GM23248 (cell line): ENCODE data around the gene LDLRAD4. TPM values are rescaled to one million over a fixed set of nuclear protein-coding genes. Genes with fewer than 3 reads are reported as not detected.

Source experiments
- DNase-seq: peaks from one replicate; pipeline ENCODE4 v3.0.0-alpha.2; 2015
- H2AFZ ChIP-seq: fragments of 200-600 bp; sonication (generic); 2 replicates; pipeline ENCODE4 v1.6.1; 2016; ENCODE audit warnings: antibody characterized with exemption
- H3F3A ChIP-seq: fragments of 200-600 bp; sonication (generic); 2 replicates; pipeline ENCODE4 v1.6.1; 2016; ENCODE audit warnings: mild to moderate bottlenecking, antibody characterized with exemption, mixed run types; ENCODE audit not compliant: insufficient read depth
- H3K27ac ChIP-seq: fragments of 200-600 bp; sonication (generic); 2 replicates; pipeline ENCODE4 v1.5.1; 2016; ENCODE audit warnings: mild to moderate bottlenecking
- H3K27me3 ChIP-seq: fragments of 200-600 bp; sonication (generic); replicated peaks from 2 replicates; pipeline ENCODE4 v1.6.1; 2016; ENCODE audit warnings: mild to moderate bottlenecking; ENCODE audit not compliant: insufficient read depth
- H3K36me3 ChIP-seq: fragments of 200-600 bp; sonication (generic); 2 replicates; pipeline ENCODE4 v1.6.1; 2016; ENCODE audit warnings: low read depth, mild to moderate bottlenecking
- H3K4me1 ChIP-seq: fragments of 200-600 bp; sonication (generic); 2 replicates; pipeline ENCODE4 v1.6.1; 2016; ENCODE audit warnings: mild to moderate bottlenecking; ENCODE audit not compliant: insufficient read depth
- H3K4me2 ChIP-seq: fragments of 200-600 bp; sonication (generic); one replicate; pipeline ENCODE4 v1.6.1; 2016; ENCODE audit warnings: mild to moderate bottlenecking; ENCODE audit not compliant: unreplicated experiment
- H3K4me3 ChIP-seq: fragments of 200-600 bp; sonication (generic); 2 replicates; pipeline ENCODE4 v1.5.1; 2016; ENCODE audit warnings: mild to moderate bottlenecking
- H3K79me2 ChIP-seq: fragments of 200-600 bp; sonication (generic); 2 replicates; pipeline ENCODE4 v1.6.1; 2016; ENCODE audit warnings: mild to moderate bottlenecking; ENCODE audit not compliant: insufficient read depth
- H3K9ac ChIP-seq: fragments of 200-600 bp; sonication (generic); 2 replicates; pipeline ENCODE4 v1.6.1; 2016; ENCODE audit warnings: mild to moderate bottlenecking
- H3K9me2 ChIP-seq: fragments of 200-600 bp; sonication (generic); 2 replicates; pipeline ENCODE4 v1.6.1; 2016; ENCODE audit warnings: mixed run types, mild to moderate bottlenecking, moderate library complexity; ENCODE audit not compliant: insufficient read depth
- H3K9me3 ChIP-seq: fragments of 200-600 bp; sonication (generic); one replicate; pipeline ENCODE4 v1.6.1; 2017; ENCODE audit warnings: low read depth
- H4K20me1 ChIP-seq: fragments of 200-600 bp; sonication (generic); 2 replicates; pipeline ENCODE4 v1.6.0; 2016; ENCODE audit not compliant: insufficient read depth
- EZH2 ChIP-seq: fragments of 200-600 bp; sonication (generic); IDR thresholded peaks from 2 replicates; pipeline ENCODE4 v1.6.1; 2018; ENCODE audit warnings: antibody characterized with exemption, mild to moderate bottlenecking; ENCODE audit not compliant: insufficient read depth, poor library complexity, severe bottlenecking
- EZH2phosphoT487 ChIP-seq: fragments of 200-600 bp; sonication (generic); IDR thresholded peaks from 2 replicates; pipeline ENCODE4 v1.6.1; 2018; ENCODE audit warnings: antibody characterized with exemption, moderate library complexity, mild to moderate bottlenecking, low read depth; ENCODE audit not compliant: insufficient read depth
- WGBS, 2 experiments: methylation state at CpG; one replicate each; pipeline ENCODE4 v1.1.6; 2015 to 2017; ENCODE audit warnings: low lambda C conversion rate in 2 of 2, low coverage in 1 of 2; ENCODE audit errors: missing lambda C conversion rate in 2 of 2; 5-methylcytosine and 5-hydroxymethylcytosine counted together
- in situ Hi-C: fragments of 300-500 bp; cut with MboI; formaldehyde crosslinking; loops from 2 replicates; pipeline ENCODE4 v1.15.0; 2020
- polyA plus RNA-seq: library from polyadenylated mRNA; unstranded; fragments of >200 nt; fragmentation: Nextera tagmentation; extraction: Ambion mirVana; gene quantifications from 2 replicates; pipeline ENCODE4 v1.2.1, GENCODE V29; 2016
- total RNA-seq: library from RNA; depleted of rRNA; stranded (reverse); fragments of >200 nt; shearing (Covaris generic); gene quantifications from 2 replicates; pipeline ENCODE4 v1.2.3, GENCODE V29; 2014

The LDLRAD4 gene
- total and polyA plus RNA-seq, 2 experiments from 2014 or later: not detected

DNA sequence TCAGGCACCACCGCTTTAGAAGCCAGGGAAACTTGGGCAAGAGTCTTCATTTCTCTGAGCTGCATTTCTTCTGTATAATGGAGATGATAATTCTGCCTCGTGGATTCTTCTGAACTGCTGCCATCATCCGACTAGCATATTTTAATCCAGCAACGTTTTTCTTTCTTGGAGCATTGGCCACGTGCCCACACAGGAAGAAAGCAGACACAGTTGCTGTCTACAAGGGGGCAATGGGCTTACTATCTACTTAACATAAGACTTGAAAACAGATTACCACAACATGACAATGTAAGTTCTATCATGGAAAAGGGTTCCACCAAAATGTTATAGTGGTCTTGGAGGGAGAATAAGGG lies 331.3 kb downstream of the LDLRAD4 start:
- in situ Hi-C loops: no loop called here
- Histone ChIP-seq H2AFZ (no peak overlapping the region), H3K4me3 (no peak overlapping the region), H3F3A (no peaks in the 10 kb centered on the region), H3K36me3 (no peaks in the 10 kb centered on the region), H3K4me2 (no peak overlapping the region), H3K9me3 (no peaks in the 10 kb centered on the region), H3K9ac (no peak overlapping the region), H3K4me1 (no peaks in the 10 kb centered on the region), H3K79me2 (no peaks in the 10 kb centered on the region), H3K27ac (no peak overlapping the region), H3K27me3 (peaks cover 41% of the 10 kb centered on the region), H4K20me1 (no peaks in the 10 kb centered on the region), H3K9me2 (no peaks in the 10 kb centered on the region)
- no peak for DNase-seq
- whole genome bisulfite sequencing, 2 experiments: 4 to 5% methylated on average over 5 of the region's 5 CpGs
- TF ChIP-seq EZH2 (no peak), EZH2phosphoT487 (no peak)

DNA sequence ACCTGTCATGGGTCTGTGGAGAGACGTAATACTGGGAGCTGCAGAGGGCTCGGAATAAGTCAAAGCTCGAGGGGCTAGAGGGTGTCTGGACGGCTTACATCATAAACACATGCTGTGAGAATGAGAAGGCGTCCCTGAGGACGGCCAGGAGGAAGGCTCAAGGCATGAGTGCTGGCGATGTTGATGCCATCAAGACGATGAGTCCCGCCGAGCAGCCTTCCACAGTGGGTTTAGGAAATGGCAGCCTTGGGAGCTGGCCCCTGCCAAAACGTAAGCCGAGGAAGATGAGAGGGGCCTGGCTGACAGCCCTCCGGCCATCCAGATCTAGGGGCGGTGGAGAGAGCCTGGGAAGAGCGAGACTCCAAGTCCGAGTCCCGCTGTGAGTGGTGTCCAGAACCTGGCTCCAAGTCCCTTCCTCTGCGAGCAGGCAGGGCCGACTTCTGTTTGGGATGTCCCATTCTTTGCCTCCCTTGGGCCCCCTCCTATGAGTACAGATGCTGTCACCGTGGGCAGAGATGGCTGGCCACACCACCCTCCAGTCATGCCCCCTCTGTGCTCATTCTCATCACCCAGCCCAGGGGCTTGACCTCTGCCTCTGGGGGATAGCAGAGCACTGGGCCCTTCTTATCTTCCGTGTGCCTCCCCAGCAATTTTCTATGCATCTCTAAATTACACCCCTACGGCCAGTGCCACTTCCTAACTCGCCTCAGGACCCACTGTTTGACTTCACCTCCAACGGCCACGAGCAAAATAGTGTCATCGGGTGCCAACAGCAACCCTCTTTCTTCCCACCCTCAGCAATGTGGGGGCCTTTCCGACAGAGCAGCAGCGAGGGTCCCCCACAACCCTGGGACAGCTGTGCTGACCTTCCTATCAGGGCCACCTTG lies 332.1 kb downstream of the LDLRAD4 start:
- H2AFZ ChIP-seq: no peak overlapping the region
- H3K4me3 ChIP-seq: no peak overlapping the region
- H3K4me1 ChIP-seq: no peaks in the 10 kb centered on the region
- no peaks in the 10 kb centered on the region for H4K20me1 ChIP-seq
- no peaks in the 10 kb centered on the region for H3K9me3 ChIP-seq
- in situ Hi-C loops: no loop called here
- TF ChIP-seq EZH2: no peak
- TF ChIP-seq EZH2phosphoT487: no peak
- no peaks in the 10 kb centered on the region for H3K36me3 ChIP-seq
- WGBS, 2 experiments: 64 to 70% methylated on average over 28 of the region's 28 CpGs
- H3K27ac ChIP-seq: no peak overlapping the region
- peaks cover 49% of the 10 kb centered on the region for H3K27me3 ChIP-seq
- H3K9me2 ChIP-seq: no peaks in the 10 kb centered on the region
- H3K79me2 ChIP-seq: no peaks in the 10 kb centered on the region
- no peak overlapping the region for H3K4me2 ChIP-seq
- no peaks in the 10 kb centered on the region for H3F3A ChIP-seq
- no peak overlapping the region for H3K9ac ChIP-seq
- no peak for DNase-seq

DNA sequence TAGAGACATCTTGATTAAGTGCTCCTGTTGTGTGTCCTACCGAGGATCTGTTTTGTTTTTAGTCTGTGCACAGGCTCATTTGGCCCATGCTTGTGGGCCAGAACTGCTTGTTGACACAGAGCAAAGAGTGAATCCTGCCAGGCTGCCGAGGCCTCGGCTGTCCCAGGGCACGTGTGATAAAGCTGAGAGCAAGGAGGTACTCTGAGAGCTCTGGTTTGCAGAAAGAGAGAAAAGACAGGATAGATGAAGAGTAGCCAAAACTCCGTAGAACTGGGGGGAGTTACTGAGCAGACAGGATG lies 332.7 kb downstream of the LDLRAD4 start:
- TF ChIP-seq EZH2phosphoT487 (no peak), EZH2 (no peak)
- DNase-seq: no peak
- Histone ChIP-seq H3K4me1 (no peaks in the 10 kb centered on the region), H3K4me2 (no peak overlapping the region), H3K9ac (no peak overlapping the region), H2AFZ (no peak overlapping the region), H3K27me3 (peaks cover 52% of the 10 kb centered on the region), H3K27ac (no peak overlapping the region), H3F3A (no peaks in the 10 kb centered on the region), H3K9me3 (no peaks in the 10 kb centered on the region), H3K79me2 (no peaks in the 10 kb centered on the region), H3K36me3 (no peaks in the 10 kb centered on the region), H3K9me2 (no peaks in the 10 kb centered on the region), H3K4me3 (no peak overlapping the region), H4K20me1 (no peaks in the 10 kb centered on the region)
- 16 to 23% methylated on average over 5 of the region's 5 CpGs for WGBS, 2 experiments
- in situ Hi-C loops: no loop called here

DNA sequence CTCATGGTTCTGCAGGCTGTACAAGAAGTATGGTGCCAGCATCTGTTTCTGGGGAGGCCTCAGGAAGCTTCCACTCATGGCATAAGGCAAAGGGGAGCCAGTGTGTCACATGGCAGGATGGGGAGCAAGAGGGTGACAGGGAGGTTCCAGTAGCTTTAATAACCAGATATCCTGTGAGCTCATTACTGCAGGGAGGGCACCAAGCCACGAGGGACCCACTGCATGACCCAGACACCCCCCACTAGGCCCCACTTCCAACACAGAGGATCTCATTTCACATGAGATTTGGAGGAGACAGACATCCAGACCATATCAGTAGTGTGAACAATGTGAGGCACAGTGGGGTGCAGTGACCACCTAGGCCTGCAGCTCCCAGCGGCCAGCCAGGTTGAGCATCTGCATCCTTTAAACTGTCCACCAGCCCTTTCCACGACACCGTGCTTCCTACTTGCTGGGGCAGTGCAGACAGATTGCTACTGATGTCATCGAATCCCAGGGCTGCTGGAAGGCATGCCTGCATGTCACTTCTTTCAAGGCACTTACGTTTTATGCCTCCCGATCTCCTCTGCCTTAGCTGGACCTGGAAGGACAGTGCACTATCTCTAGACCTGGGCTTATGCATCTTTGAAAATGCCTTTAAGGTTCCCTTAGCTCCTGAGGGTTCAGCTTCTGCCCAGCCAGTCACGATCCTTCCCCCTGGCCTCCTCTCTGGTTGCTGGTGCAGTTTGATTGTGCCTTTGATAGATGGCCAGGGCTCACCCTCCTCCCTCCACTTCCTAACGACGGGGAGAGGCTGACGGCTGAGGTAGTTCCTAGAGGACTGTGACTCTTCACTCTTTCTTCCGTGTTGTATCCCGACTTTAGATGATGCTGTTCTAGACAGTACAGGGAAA lies 333.5 kb downstream of the LDLRAD4 start:
- TF ChIP-seq EZH2 (no peak), EZH2phosphoT487 (no peak)
- no peak overlapping the region for H3K9ac ChIP-seq
- no peaks in the 10 kb centered on the region for H3F3A ChIP-seq
- in situ Hi-C loops: no loop called here
- no peaks in the 10 kb centered on the region for H3K9me2 ChIP-seq
- no peaks in the 10 kb centered on the region for H3K4me1 ChIP-seq
- no peaks in the 10 kb centered on the region for H3K36me3 ChIP-seq
- no peak overlapping the region for H3K4me2 ChIP-seq
- no peak for DNase-seq
- 7 to 8% methylated on average over 13 of the region's 13 CpGs for WGBS, 2 experiments
- H3K27me3 ChIP-seq: peaks cover 47% of the 10 kb centered on the region
- H3K79me2 ChIP-seq: no peaks in the 10 kb centered on the region
- H4K20me1 ChIP-seq: no peaks in the 10 kb centered on the region
- no peak overlapping the region for H2AFZ ChIP-seq
- H3K4me3 ChIP-seq: no peak overlapping the region
- no peaks in the 10 kb centered on the region for H3K9me3 ChIP-seq
- H3K27ac ChIP-seq: no peak overlapping the region
